GM18870 (cell line): Measurements from ENCODE around the gene FAM107B.
"Not testable (repeated sequence)": the region's sequence is repeated elsewhere in the genome, so short reads cannot be mapped to it uniquely, and the experiment has no call there.

Experiments
- ATAC-seq: cut with Tn5 transposase; IDR thresholded peaks from one replicate; pipeline ENCODE4 v1.9.1; 2021; ENCODE audit warnings: moderate library complexity; ENCODE audit not compliant: unreplicated experiment

The FAM107B gene

DNA sequence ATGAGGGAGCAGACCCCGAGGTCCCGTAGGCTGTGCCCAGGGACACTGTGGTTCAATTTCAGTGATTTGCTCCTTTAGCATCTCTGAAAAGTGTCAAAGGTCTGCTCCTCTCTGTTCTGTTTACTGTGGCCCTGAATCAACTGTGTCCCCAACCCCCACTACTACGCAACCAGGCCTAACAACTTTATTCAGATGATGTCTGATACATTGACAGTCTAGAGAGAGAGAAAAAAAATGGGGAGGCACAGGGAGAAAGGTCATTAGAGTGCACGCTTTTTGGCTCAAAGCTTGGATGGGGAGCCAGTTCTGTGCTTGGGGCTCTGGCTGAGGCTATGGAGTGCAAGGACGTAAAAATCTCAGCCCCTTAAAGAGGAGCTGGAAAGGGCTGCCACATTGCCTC, 77.9 kb downstream of the FAM107B start:
- no peak for ATAC-seq

DNA sequence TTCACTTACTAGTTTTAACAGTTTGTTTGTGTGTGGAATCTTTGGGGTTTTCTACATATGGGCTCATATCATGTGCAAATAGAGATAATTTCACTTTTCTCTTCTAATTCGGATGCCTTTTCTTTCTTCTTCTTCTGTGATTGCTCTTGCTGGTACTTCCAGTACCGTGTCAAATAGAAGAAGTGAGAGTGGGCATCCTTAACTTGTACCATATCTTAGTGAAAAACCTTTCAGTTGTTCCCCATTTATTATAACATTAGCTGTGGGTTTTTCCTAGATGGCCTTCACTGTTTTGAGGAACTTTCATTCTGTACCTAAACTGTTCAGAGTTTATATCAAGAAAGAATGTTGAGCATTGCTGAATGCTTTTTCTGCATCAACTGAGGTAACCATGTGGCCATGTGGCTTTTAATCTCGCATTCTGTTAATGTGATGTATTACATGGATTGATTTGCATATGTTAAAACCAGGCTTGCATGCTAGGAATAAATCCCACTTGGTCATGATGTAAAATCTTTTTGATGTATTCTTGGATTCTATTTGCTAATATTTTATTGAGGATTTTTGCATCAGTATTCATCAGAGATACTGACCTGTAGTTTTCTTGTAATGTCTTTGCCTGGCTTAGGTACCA, 78.7 kb downstream of the FAM107B start:
- ATAC-seq: no peak

DNA sequence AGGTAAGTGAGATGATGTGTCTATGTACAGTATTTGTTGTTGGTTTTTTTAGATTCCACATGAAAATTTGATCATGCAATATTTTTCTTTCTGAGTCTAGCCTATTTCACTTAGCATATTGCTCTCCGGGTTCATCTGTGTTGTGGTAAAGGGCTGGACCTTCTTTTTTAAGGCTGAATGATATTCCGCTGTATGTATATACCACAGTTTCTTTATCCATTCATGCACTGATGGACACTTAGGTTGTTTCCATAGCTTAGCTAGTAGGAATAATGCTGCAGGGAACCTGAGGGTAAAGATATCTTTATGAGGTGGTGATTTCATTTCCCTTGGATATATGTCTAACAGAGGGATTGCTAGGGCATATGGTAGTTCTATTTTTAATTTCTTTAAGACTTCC, 80.8 kb downstream of the FAM107B start:
- ATAC-seq: no peak

DNA sequence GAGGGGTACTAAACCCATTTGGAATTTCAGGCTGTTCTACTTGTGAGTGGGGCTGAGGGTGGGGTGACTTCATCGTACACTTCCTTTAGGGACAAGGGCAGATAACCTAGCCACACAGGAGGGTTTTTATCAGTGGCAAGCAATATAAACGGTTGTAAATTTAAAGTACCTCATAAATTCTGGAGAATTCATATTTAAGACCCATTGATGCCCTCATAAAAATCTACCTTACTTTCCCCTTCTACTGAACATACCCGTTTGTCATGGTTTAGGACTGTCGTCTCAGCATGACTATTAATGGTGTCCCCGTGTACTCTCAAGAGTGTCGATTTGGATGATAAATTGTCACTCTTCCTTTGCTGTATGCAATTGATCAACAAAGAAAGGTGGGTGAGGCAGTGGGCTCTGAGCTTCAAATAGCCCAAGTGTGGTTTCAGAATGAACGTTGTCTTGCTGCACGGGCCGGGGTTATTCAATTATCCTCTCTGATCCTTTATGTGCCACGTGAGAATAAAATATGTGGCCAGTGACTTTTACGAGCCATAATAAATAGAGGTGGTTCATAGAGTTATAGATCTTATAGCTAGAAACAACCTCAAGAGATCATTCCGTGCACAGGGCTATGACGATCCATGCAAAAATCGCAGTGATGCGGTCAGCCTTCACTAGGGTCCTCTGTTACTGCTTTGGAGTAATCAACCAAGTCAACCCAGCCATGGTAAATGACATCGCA, 82.2 kb downstream of the FAM107B start:
- no peak for ATAC-seq

DNA sequence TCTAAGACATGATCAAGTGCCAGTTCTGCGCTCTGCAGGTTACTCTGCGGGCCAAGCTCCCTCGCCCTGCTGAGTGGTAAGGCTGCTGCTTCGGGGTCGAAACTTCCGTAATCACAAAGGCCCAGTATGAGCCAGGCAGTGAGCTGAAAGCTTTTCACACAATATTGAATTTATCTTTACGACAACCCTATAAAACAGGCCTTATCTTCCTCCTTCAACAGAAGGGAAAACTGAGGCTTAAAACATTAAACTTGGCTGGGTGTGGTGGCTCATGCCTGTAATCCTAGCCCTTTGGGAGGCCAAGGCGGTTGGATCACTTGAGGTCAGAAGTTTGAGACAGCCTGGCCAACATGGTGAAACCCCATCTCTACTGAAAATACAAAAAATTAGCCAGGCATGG, 83.3 kb downstream of the FAM107B start:
- no peak for ATAC-seq

DNA sequence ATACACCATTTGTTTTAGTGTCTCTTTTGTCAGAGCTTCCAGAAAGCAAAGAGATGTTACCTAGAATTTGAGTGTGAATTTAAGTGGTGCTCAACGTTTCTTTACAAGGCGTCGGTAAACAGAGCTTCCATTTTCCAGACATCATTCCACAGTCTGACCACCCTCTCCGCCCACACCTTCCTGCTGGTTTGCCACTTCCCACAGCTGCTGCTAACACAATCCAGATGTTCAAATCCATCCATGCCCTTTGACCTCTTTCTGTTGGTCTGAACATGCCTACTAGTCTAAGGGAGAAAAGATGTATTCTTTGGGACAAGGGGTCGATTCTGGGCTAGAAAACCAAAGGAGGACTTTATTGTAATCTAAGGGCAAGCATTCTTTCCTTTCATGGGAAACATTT, 86.1 kb downstream of the FAM107B start:
- no peak for ATAC-seq

DNA sequence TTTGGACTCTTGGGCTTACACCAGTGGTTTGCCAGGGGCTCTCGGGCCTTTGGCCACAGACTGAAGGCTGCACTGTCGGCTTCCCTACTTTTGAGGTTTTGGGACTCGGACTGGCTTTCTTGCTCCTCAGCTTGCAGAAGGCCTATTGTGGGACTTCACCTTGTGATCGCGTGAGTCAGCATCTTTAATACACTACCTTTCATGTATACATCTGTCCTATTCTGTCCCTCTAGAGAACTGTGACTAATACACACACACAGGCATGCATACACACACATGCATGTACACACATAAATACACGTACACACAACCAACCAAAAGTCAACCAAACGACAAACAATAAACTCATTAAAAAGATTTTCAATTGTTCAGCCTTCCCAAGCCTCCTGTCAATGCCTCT, 86.5 kb downstream of the FAM107B start:
- ATAC-seq: not testable (repeated sequence)

DNA sequence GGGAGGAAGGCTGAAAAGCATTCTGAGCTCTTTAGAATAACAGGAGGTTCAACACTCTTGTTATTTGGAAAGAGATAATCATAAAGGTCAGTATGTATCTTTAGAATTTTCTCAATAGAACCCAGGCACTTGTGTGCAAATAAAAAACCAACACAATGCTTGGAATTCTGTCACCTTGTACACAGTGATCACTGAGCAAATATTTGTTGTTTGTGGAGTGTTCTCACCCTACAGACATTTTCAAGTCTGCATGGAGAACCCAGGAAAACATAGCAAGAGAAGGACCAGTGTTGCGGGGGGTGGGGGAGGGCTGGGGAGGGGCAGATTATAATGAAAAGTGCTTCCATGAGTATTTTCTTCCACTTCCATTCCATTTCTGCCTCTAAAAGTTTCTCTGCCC, 87.4 kb downstream of the FAM107B start:
- no peak for ATAC-seq

DNA sequence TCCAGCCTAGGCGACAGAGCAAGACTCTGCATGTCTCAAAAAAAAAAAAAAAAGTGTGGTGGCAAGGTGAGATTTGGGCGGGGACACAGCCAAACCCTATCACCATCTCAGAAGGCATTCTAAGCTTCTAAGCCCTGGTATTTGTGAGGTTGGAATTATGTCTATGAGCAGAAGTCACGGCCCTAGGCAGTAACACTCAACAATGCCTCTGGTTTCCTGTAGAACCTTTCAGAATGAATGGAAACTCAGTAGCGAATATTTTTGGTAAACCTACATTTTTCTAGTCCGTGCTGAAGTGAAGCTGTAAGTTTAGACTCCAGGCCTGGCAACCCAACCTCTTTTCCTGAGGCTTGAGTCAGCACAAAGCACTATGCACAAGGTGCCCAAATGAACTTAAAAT, 88.3 kb downstream of the FAM107B start:
- ATAC-seq: no peak

DNA sequence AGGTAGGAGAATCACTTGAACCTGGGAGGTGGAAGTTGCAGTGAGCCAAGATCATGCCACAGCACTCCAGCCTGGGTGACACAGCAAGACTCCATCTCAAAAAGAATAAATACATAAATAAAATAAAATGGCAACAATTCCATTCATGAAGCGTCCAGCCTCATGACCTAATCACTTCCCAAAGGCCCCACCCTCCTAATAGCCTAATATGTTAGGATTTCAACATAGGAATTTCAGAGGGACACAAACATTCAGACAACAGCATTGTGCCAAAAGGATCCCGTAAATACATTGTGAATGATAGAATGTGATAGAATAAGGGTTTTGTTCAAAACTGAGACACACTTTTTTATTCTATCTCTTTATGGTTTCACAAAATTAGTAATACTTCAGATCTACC, 90.3 kb downstream of the FAM107B start:
- no peak for ATAC-seq

DNA sequence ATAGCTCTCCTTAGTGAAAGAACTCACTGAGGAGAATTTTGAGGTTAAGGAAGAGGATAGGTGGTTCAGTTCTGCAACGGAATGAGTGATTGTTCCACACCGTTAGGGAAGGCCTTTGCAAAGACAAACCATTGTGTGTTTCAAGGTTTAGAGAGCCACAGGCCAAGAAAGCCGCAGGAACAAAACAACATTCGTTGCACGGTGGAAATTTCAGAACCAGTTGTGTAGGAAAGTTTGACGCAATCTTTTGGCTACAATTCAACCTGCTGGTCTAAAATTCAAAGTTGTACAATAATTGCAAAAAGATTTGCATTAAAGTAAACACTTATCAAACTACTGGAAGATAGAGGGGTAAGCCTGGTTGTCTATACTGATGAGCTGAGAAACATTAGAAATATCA, 91.4 kb downstream of the FAM107B start:
- ATAC-seq: no peak

DNA sequence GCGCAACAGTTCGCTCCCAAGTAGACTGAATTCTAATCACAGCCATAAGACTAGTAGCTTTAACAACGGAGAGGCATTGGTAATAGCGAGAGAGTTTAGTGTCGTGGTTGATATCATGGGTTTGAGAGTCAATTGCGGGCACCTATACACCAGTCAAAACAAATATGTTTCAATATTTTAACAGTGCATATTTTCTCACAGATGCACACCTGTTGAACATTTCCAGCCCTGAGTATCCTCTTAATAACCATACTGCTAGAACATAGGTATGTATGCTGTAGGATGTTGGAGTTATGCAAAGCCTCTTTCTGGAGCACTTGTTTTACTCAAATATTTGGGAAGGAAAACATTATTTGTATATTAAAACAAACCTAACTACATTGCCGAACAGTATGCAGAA, 92.9 kb downstream of the FAM107B start:
- ATAC-seq: no peak

DNA sequence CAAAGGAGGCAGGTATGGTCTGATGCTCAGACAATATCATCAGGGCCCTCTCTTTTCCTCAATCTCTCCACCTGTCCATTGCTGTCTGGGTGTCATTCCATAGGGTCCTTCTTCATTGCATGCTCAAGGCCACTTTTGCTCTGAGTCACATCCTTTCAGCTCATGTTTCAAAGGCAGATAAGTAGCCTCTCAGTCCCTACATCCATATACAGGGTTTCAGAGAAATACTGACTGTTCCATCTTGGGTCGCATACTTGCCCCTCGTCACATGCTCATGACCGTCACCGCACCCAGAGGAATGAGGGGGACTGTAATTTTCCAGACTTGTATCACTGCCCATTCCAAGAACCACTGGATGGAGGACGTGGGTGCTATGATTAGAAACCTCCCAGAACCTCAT, 93.4 kb downstream of the FAM107B start:
- no peak for ATAC-seq

DNA sequence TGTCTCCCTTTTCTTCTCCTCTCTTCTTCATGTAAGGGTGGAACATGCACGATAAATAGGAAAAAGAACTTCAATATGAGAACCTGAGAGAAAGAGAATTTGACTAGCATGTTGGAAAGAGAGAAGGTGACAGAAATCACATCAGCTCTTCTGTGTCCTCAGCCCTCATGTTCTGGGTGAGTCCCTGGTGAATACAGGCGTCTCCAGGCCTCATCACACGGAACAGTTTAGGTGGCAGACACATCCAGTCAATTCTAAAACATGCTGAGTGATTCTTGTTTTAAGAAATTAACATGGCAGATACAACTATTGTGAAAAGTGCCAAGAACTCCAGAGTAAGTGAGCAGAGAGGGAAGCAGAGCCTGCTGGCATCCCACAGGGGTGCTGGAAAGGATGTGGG, 96.1 kb downstream of the FAM107B start:
- no peak for ATAC-seq

DNA sequence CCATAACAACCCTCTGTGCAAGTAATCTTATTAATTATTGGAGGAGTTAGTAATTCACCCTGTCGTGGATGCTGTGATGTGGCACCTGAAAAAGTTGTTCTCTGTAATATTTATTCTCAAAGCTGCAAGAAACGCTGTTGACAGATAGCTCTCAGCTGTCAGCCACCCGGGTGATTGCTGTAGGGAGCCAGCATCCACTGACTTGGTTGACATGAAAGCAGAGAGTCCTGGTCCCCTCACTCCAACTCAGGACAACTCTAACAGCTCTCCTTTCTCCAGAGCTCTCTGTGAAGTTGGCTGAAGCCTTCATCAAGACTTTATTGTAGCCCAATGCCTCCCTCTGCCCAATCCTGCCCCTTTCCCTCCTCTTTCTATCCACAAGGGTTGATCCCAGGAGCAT, 98.0 kb downstream of the FAM107B start:
- no peak for ATAC-seq

DNA sequence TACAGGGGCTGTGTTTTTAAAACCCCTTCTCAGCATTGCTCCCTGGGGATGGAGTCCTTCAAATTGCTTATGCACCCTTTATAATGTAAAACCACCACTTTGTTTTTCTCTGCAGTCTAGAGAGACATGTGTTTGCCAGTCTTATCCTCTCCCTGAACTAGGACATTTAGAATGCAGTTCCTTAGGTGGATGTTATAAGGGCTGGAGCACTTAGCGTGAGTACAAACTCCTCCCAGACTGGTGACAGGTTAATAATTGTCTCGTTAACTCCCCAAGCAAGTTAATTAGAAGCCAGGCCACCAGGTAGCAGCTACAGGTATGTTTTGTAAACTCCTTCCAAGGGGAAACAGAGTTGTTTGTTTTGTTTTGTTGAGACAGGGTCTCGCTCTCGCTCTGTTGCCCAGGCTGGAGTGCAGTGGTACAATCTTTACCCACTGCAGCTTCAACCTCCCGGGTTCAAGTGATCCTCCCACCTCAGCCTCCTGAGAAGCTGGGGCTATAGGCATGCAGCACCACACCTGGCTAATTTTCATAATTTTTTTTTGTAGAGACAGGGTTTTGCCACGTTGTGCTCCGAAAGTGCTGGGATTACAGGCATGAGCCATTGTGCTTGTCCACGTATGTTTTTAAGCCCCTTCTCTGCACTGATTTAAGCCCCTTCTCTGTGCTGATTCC, 100.2 kb downstream of the FAM107B start:
- no peak for ATAC-seq

DNA sequence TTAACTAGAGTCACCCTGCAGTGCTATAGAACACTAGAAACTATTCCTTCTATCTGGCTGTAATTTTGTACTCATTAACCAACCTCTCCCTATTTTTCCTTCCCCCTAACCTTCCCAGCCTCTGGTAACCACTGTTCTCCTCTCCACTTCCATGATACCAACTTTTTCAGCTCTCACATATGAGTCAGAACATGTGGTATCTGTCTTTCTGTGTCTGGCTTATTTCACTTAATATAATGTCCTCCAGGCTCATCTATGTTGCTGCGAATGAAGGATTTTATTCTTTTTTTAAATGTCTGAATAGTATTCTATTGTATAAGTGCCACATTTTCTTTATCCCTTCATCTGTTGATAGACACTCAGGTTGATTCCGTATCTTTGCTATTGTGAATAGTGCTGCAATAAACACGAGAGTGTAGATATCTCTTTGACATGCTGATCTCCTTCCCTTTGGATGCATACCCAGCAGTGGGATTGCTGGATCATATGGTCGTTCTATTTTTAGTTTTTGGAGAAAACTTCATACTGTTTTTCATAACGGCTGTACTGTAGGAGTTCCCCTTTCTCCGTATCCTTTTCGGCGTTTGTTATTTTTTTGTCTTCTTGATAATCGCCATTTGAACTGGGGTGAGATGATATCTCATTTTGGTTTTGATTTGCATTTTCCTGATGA, 101.4 kb downstream of the FAM107B start:
- ATAC-seq: no peak

DNA sequence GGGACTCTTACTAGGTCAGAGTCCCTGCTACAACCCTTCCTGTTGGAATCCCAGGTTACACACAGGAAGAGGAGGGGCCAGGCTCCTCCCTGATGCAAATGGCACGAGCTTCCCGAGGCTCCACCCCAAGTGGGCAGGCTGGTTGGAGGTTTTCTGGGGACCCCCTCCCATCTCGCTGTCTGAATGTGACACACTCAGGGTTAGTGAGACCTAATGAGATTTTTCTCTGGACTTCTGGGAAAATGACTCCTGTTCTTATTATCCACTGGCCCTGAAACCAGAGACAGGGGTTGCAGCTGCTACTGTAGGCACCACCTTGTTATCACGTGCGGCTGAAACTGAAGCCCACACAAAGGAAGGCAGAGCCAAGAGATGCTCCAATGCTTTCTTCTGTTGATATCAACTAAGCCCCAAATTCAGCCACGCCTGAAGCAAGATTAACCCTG, 103.3 kb downstream of the FAM107B start:
- no peak for ATAC-seq

DNA sequence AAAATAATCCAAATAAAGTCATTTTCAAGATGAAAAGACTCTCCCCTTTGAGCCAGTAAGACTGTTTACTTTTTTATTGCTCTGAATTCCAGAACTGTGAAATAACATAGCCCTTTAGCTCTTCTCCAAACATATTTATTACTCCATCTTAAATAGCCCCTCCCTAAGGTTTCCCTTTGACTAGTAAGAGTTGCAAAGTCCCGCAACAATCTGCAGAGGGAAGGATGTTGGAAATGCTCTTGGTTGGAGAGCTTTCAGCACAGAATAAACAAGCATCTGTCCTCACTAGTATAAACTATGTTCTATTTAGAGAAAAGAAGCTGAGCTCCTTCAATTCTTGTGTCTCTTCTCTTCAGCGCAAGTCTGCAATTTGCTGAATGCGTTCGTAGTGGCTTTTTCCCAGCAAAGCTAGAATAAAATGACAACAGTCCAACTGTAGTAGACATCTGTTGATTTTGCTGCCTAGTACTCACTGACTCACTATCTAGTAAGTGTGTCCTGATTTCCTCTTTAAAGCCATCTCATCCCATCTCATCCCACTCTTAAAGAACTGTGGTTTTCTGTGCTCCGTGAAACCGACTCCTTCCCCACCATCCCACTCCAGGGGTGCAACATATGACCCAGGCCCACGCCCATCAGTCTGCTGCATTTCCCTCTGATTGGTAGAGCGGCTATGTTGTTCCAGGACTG, 104.0 kb downstream of the FAM107B start:
- no peak for ATAC-seq

DNA sequence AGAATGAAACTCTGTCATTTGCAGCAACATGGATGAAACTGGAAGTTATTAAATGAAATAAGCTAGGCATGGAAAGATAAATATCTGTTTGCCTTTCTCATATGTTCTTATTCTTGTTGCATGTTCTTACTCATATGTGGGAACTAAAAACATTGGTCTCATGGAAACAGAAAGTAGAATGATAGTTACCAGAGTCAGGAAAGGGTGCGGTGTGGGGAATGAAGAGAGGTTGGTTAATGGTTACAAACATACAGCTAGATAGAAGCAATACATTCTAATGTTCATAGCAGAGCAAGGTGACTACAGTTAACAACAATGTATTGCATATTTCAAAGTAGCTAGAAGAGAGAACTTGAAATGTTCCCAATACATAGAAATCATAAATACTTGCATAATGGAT, 105.1 kb downstream of the FAM107B start:
- ATAC-seq: peak; percentile 63

DNA sequence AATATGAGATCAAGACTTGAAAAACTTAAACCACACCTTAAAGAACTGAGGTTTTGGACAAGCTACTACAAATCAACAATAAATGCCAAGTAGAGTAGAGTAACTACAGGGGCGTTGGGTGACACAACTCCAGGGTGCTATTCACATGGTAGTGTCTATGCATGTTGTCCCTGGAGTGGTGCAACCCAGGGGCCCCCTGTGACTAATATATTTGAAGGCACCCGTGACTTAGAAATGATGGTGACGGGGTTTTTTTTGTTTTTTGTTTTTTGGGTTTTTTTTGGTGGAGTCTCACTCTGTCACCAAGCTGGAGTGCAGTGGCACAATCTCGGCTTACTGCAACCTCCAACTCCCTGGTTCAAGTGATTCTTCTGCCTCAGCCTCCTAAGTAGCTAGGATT, 106.9 kb downstream of the FAM107B start:
- no peak for ATAC-seq
